IMR-90 (cell line): ENCODE results near the gene SUPT16H. TPM values are rescaled to one million over a fixed set of nuclear protein-coding genes. Genes with fewer than 3 reads are reported as not detected.

Source experiments
- ATAC-seq: fragments of 200-7000 bp; cut with Tn5 transposase; 2 replicates; pipeline ENCODE4 v1.9.1; 2020; ENCODE audit warnings: low read depth, mild to moderate bottlenecking, moderate library complexity
- BruUV-seq: library from RNA; stranded (reverse); fragments of 400-500 nt; replicated peaks from 2 replicates; lab custom pipeline; 2021; lab: Mats Ljungman, UMichigan
- CTCF ChIA-PET: fragments of 300-600 bp; formaldehyde crosslinking; extraction: SDS; loops from one replicate; lab custom pipeline; 2021; ENCODE audit warnings: antibody characterized with exemption; lab: Yijun Ruan, JAX
- POLR2A ChIA-PET: fragments of 300-600 bp; sonication (Branson Sonifier 250); formaldehyde crosslinking; loops from one replicate; lab custom pipeline; 2022; ENCODE audit warnings: antibody characterized with exemption; ENCODE audit not compliant: unreplicated experiment; lab: Charles Lee
- DNase-seq: peaks from one replicate; pipeline ENCODE4 v3.0.0; 2013
- H2AFZ ChIP-seq: replicated peaks from 2 replicates; pipeline ENCODE3; 2013; ENCODE audit warnings: low read length, mild to moderate bottlenecking; ENCODE audit not compliant: poor library complexity
- H2AK5ac ChIP-seq: 2 replicates; pipeline ENCODE4 v1.6.1; 2013; ENCODE audit warnings: low read depth, low read length, inconsistent platforms
- H2AK9ac ChIP-seq: replicated peaks from 2 replicates; pipeline ENCODE3; 2013; ENCODE audit warnings: mild to moderate bottlenecking, low read depth, low read length, moderate library complexity; ENCODE audit not compliant: poor library complexity
- H2BK120ac ChIP-seq: 2 replicates; pipeline ENCODE4 v1.6.1; 2013; ENCODE audit warnings: low read depth, low read length, inconsistent platforms
- H2BK15ac ChIP-seq: 3 replicates; pipeline ENCODE4 v1.6.1; 2013; ENCODE audit warnings: low read depth, low read length, inconsistent platforms
- H2BK20ac ChIP-seq: 2 replicates; pipeline ENCODE4 v1.6.1; 2013; ENCODE audit warnings: low read depth, mild to moderate bottlenecking, inconsistent platforms, low read length, moderate library complexity
- H2BK5ac ChIP-seq: 2 replicates; pipeline ENCODE4 v1.6.1; 2013; ENCODE audit warnings: mild to moderate bottlenecking, low read depth, low read length, inconsistent platforms; ENCODE audit not compliant: poor library complexity, severe bottlenecking
- H3K14ac ChIP-seq: replicated peaks from 2 replicates; pipeline ENCODE4 v1.6.1; 2013; ENCODE audit warnings: low read depth, low read length, inconsistent platforms
- H3K18ac ChIP-seq: 2 replicates; pipeline ENCODE4 v1.6.1; 2013; ENCODE audit warnings: low read depth, low read length, control low read depth
- H3K23ac ChIP-seq: 2 replicates; pipeline ENCODE4 v1.6.1; 2013; ENCODE audit warnings: low read depth, low read length, inconsistent platforms
- H3K27ac ChIP-seq: 2 replicates; pipeline ENCODE4 v1.5.1; 2013; ENCODE audit warnings: mild to moderate bottlenecking, control low read depth, low read length; ENCODE audit not compliant: insufficient read depth
- H3K27me3 ChIP-seq: 2 replicates; pipeline ENCODE4 v1.6.1; 2013; ENCODE audit warnings: low read length; ENCODE audit not compliant: control insufficient read depth, insufficient read depth
- H3K36me3 ChIP-seq: 2 replicates; pipeline ENCODE4 v1.6.1; 2013; ENCODE audit warnings: low read length, mixed read lengths; ENCODE audit not compliant: control insufficient read depth, insufficient read depth
- H3K4ac ChIP-seq: 2 replicates; pipeline ENCODE4 v1.6.1; 2013; ENCODE audit warnings: low read depth, low read length, inconsistent platforms
- H3K4me1 ChIP-seq: 2 replicates; pipeline ENCODE4 v1.6.1; 2013; ENCODE audit warnings: low read length, mixed read lengths; ENCODE audit not compliant: control insufficient read depth, insufficient read depth
- H3K4me2 ChIP-seq: 2 replicates; pipeline ENCODE4 v1.6.1; 2013; ENCODE audit warnings: low read depth, mild to moderate bottlenecking, control low read depth, low read length, moderate library complexity
- H3K4me3 ChIP-seq: 2 replicates; pipeline ENCODE4 v1.5.1; 2013; ENCODE audit warnings: low read depth, mild to moderate bottlenecking, control low read depth, low read length, moderate library complexity; ENCODE audit not compliant: insufficient read depth
- H3K56ac ChIP-seq: 2 replicates; pipeline ENCODE4 v1.6.1; 2013; ENCODE audit warnings: low read length, inconsistent platforms; ENCODE audit not compliant: insufficient read depth; ENCODE audit errors: extremely low read depth
- H3K79me1 ChIP-seq, 2 experiments: 2 replicates each; pipeline ENCODE4 v1.6.1; 2013; ENCODE audit warnings: low read length in 2 of 2, inconsistent platforms in 1 of 2, low read depth in 1 of 2
- H3K9ac ChIP-seq: 2 replicates; pipeline ENCODE4 v1.6.1; 2013; ENCODE audit warnings: low read depth, low read length, control low read depth
- H3K9me1 ChIP-seq: 2 replicates; pipeline ENCODE4 v1.6.1; 2013; ENCODE audit warnings: low read length, inconsistent platforms; ENCODE audit not compliant: insufficient read depth
- H3K9me3 ChIP-seq: 2 replicates; pipeline ENCODE4 v1.6.1; 2013; ENCODE audit warnings: low read length; ENCODE audit not compliant: control insufficient read depth, insufficient read depth
- H4K20me1 ChIP-seq: 2 replicates; pipeline ENCODE4 v1.6.1; 2013; ENCODE audit warnings: low read length, inconsistent platforms; ENCODE audit not compliant: insufficient read depth
- H4K5ac ChIP-seq: 2 replicates; pipeline ENCODE4 v1.6.1; 2013; ENCODE audit warnings: mild to moderate bottlenecking, low read depth, low read length, control low read depth
- H4K8ac ChIP-seq, 2 experiments: 2 replicates each; pipeline ENCODE4 v1.6.1; 2013; ENCODE audit warnings: low read depth in 2 of 2, low read length in 2 of 2, control low read depth in 1 of 2, inconsistent platforms in 1 of 2
- H4K91ac ChIP-seq: 2 replicates; pipeline ENCODE4 v1.6.1; 2013; ENCODE audit warnings: low read depth, low read length, inconsistent platforms; ENCODE audit not compliant: insufficient read depth
- RCOR1 ChIP-seq: IDR thresholded peaks from 2 replicates; pipeline ENCODE4 v1.6.1; 2012; ENCODE audit warnings: mild to moderate bottlenecking, low read length, improper control_type of control experiment; ENCODE audit not compliant: insufficient replicate concordance
- WGBS, 2 experiments: methylation state at CpG; one replicate each; pipeline versions ENCODE4 v1.1.5 to v1.1.7; 2013; ENCODE audit warnings: missing lambda C conversion rate in 2 of 2; ENCODE audit not compliant: insufficient read length in 1 of 2; ENCODE audit errors: extremely low coverage in 2 of 2; 5-methylcytosine and 5-hydroxymethylcytosine counted together
- dilution Hi-C: fragments of 300-500 bp; cut with HindIII; formaldehyde crosslinking; loops from one replicate; pipeline ENCODE4 v1.14.3; 2018; ENCODE audit warnings: low sequenced_read_pairs; ENCODE audit not compliant: unreplicated experiment
- in situ Hi-C: fragments of 300-500 bp; cut with MboI; formaldehyde crosslinking; loops from 3 replicates; pipeline ENCODE4 v1.14.3; 2019; ENCODE audit warnings: low sequenced_read_pairs, inconsistent platforms, mixed read lengths
- intact Hi-C: fragments of 100-400 bp; cut with micrococcal nuclease; formaldehyde crosslinking; loops from 2 replicates; pipeline ENCODE4 v1.10.0; 2022
- polyA plus RNA-seq, 3 experiments: library from polyadenylated mRNA; depleted of rRNA; stranded (reverse); fragments of >200 nt; gene quantifications; 2 replicates each; pipeline ENCODE4 v1.2.3, GENCODE V29; 2012; ENCODE audit warnings: low replicate concordance in 1 of 3
- total RNA-seq: library from RNA; depleted of rRNA; stranded (reverse); fragments of >200 nt; gene quantifications from 2 replicates; pipeline ENCODE4 v1.2.3, GENCODE V29; 2012

SUPT16H gene
- total and polyA plus RNA-seq, 2 of the 4 experiments (the other 2 are of a cell fraction), result 50.6 to 103 TPM

- Histone ChIP-seq H4K20me1 (no peaks in the 10 kb centered on the region), H4K5ac (no peak overlapping the region), H4K8ac (no peak overlapping the region), H3K79me1 (peaks cover 0 to 3% of the 10 kb centered on the region in 2 experiments; a peak in 3 of 4 replicates), H2AK5ac (no peak overlapping the region), H2BK120ac (no peak overlapping the region), H3K18ac (no peak overlapping the region), H3K9me3 (no peaks in the 10 kb centered on the region), H3K36me3 (peaks cover 68% of the 10 kb centered on the region), H3K4me2 (no peak overlapping the region), H2BK15ac (no peak overlapping the region), H3K9ac (no peak overlapping the region), H2BK5ac (no peak overlapping the region), H4K91ac (no peak overlapping the region), H3K4me1 (no peaks in the 10 kb centered on the region), H3K27me3 (no peaks in the 10 kb centered on the region), H3K23ac (no peak overlapping the region), H3K9me1 (no peaks in the 10 kb centered on the region), H2BK20ac (no peak overlapping the region), H3K4ac (no peak overlapping the region), H2AFZ (no peak overlapping the region), H2AK9ac (no peak overlapping the region), H3K4me3 (no peak overlapping the region), H3K14ac (no peak overlapping the region), H3K56ac (no peak overlapping the region), H3K27ac (no peak overlapping the region)
- WGBS, 2 experiments, result no CpG with 5 or more reads among the region's 4 CpGs
- no peak for ATAC-seq
- dilution Hi-C loops, result no loop called here
- no peak for TF ChIP-seq RCOR1
- in situ Hi-C loops, result no loop called here
- intact Hi-C loops, result loop anchor here (5.0 kb wide), 1 partner anchor 33 kb away; no protein-coding TSS in a partner anchor
- no peak for DNase-seq
- no TSS peak for BruUV-seq
- POLR2A ChIA-PET, result no interaction called here
- CTCF ChIA-PET, result no interaction called here
These were observed 15.1 kb upstream of the SUPT16H start for GRCh38 chr14:21398901-21399300.
